NCI-H187 (cell line): ENCODE measurements around the gene ADAM23.

Experiments used
- DNase-seq, 2 experiments: peaks; one replicate each; lab custom pipeline; 2025; lab: John Stamatoyannopoulos, UW

ADAM23 gene

GRCh38 chr2:206443735-206444527 lies 599 bp downstream of the ADAM23 start:
- DNase-seq = no peak

GRCh38 chr2:206445948-206446347 lies 2.6 kb downstream of the ADAM23 start:
- DNase-seq = no peak

- DNase-seq = no peak
These were observed 8.9 kb downstream of the ADAM23 start for GRCh38 chr2:206452242-206452641.

- no peak for DNase-seq
These were observed 9.4 kb downstream of the ADAM23 start for GRCh38 chr2:206452750-206453149.

GRCh38 chr2:206456078-206456754 lies 12.9 kb downstream of the ADAM23 start:
- no peak for DNase-seq

- DNase-seq = no peak
These were observed 13.9 kb downstream of the ADAM23 start for GRCh38 chr2:206457188-206457634.

DNA sequence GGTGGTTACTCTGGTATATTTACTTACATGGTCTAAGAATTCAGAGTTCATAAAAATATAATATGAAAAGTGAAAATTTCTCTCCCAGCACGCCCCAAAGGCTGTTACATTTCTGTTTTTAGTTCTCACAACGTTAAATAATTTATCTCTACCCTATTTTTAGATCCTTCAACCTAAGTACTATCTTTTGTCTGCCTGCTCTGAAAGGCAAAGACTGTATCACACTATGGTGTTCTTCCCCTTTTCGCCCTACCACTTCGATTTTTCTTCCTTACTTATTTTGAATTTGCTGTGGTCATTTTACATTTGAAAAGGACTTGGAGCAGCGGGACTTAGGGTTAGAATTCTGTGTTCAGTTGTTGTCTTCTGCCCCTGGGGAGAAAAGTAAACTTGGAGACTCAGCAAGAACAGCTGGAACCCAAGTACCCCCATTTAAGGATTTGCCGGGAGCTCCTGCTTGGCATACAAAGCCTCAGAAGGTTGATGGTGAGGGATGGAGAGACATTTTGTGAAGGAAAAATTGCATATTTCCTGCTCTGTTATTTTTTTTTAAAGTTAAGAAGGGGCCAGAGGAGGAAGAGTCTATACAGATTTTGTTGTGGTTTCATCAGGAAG lies 19.0 kb downstream of the ADAM23 start:
- DNase-seq = no peak

GRCh38 chr2:206463685-206464084 lies 20.4 kb downstream of the ADAM23 start:
- DNase-seq = no peak

GRCh38 chr2:206464597-206464996 lies 21.3 kb downstream of the ADAM23 start:
- DNase-seq = no peak

GRCh38 chr2:206471524-206472062 lies 28.3 kb downstream of the ADAM23 start:
- no peak for DNase-seq

- no peak for DNase-seq
These were observed 28.8 kb downstream of the ADAM23 start for GRCh38 chr2:206472094-206472493.

DNA sequence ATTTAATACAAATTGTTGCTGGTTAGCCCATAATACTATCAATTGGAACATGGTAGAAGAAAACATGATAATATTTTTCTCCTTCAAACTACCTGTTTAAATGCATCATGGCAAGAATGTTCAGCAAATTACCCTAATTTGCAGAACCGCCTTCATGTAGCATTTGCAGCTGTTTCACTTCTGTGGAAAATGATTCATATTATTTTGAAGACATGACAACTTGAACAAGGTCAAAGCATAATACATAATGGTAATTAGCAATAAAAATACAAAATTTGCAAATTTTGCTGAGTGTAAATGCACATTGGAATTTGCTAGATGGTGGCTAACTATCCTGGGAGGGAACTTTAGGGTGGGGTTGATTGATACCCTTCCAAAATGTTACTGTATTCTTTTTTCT lies 30.8 kb downstream of the ADAM23 start:
- no peak for DNase-seq

DNA sequence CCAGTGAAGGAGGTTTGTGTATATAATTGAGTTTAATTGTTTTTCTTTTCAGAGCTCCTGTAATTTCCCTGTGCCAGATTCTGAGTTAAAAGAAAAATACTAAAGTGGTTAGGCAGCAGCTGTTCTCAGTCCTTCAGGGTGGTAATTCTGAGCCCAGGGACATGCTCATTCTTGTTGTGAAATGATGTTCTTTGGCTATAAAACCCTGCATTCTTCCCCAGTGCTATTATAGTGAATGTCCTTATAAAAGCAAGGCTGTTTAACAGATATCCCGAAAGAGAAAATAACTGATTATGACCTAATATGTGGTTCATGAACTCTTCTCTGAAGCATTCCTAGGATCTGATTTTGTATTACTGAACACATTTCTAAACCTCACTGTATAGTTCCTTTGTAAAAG lies 34.0 kb downstream of the ADAM23 start:
- no peak for DNase-seq

DNA sequence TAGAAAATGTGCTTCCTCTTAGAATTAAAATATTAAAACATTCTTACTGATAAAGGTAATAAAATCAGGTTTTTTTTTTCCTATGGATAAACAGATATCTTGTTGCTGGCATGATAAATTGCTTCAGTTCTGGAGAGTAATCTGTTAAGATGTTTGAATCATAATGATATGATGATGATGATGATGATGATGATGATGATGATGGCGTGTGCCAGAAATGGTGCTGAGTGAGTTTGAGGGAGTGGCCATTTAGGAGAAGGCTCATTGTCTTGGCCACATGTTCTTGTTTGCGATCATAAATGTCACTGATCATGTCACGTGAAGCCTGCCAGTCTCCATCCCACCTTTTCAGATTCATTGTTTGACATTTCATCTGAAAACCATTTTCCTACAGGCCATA lies 35.0 kb downstream of the ADAM23 start:
- DNase-seq = no peak

GRCh38 chr2:206480161-206480560 lies 36.8 kb downstream of the ADAM23 start:
- DNase-seq = no peak

DNA sequence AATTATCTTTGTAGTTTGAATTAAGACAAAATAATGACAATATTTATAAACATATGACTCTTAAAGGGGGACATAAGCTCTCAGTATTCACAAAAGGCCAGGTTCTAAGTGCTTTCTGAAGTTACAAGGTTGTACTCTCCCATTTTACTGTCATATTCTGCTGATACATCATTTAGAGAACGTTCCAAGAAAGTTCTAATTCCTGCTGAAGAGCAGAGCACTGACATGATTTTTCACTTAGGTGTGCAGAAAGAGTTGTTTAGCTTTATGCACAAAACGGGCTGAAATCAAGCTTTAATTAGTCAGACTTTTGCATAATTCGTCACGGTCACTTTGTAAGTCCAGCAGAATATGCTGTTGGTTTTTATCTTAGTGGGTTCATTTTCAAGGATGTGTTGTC lies 37.3 kb downstream of the ADAM23 start:
- DNase-seq = no peak

DNA sequence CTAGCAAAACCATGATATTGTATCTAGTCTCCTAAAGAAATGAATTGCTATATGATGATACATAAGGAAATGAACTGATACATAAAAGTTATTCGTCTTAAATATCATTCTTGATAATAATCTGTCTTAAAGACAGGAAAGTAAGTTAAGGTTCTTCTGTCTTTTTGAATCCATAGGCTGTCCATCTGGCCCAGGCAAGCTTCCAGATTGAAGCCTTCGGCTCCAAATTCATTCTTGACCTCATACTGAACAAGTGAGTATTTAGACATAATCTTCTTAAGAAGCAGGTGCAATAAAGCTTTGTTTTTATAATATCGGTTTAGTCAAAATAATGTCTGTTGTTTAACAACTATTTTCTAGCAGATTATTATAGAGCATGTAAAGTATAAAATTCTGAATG lies 37.7 kb downstream of the ADAM23 start:
- DNase-seq = no peak

DNA sequence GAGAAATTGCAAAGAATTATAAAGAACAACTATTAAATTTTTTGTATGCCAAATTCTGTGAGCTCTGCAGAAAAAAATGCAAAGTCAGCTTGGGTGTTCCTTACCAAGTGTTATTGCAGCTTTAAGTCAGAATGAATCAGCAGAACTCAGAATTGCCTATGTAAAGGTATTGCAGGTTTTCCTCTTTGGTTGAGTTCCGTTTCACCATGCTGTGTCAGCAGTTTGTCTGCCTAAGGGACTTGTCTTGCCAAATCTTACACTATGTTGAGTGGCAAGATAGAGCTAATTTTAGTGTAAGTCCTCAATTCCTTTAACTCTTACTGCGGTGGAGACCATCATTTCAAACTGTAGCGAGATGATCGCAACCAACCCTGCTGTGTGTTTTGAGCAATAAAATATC lies 38.8 kb downstream of the ADAM23 start:
- no peak for DNase-seq

GRCh38 chr2:206482633-206483032 lies 39.3 kb downstream of the ADAM23 start:
- DNase-seq = no peak

DNA sequence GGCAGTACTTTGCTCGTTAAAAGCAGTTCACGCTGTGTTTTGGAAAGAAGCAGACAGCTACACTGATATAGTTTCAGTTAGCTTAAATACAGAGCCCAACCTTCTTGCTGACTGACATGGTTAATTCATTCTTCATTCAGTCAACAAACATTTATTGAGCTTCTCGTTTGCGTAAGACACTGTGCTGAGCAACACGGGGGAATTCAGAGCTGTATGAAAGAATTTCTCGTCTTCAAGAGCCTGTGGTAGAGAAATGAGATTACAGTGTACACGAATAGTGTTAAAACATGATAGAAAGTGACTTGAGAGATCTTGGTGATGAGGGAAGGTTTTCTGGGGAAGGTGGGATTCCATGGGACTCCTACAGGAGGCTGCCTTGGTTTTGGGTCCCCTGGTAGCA lies 44.7 kb downstream of the ADAM23 start:
- no peak for DNase-seq

- DNase-seq = no peak
These were observed 45.3 kb downstream of the ADAM23 start for GRCh38 chr2:206488623-206489022.

DNA sequence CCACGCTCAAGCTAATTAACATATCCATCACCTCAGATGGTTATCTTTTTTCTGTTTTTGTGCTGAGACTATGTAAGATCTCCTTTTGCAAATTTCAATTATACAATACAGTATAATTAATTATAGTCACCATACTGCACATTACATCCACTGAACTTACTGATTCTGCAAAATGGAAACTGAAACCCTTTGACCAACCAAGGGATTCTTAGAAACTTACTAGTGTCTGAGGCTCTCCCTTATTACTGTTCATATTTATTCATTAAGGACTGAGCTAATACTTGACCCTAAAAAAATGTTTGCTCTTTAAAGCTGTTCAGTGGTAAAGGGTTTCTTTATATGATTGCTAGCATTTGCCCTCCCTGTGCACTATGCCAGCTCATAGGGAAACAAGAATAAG lies 50.7 kb downstream of the ADAM23 start:
- no peak for DNase-seq

- DNase-seq = no peak
These were observed 59.4 kb downstream of the ADAM23 start for GRCh38 chr2:206502729-206503128.
